ENCODE results near the gene LEF1. TPM values are rescaled to one million over a fixed set of nuclear protein-coding genes. Genes with fewer than 3 reads are reported as not detected.

Gene LEF1
- total RNA-seq, 2 experiments from 2014 or later: 29.4 to 30.6 TPM

- DNase-seq (no peak), ATAC-seq (no peak)
- no peak overlapping the region for H3K4me3 Mint-ChIP-seq
- CTCF ChIA-PET: no interaction called here
- H3K27ac Mint-ChIP-seq: no peak overlapping the region
- H3K9me3 Mint-ChIP-seq (ENCODE audit: low read depth): no peaks in the 10 kb centered on the region
- H3K27me3 Mint-ChIP-seq: no peaks in the 10 kb centered on the region
- no peaks in the 10 kb centered on the region for H3K4me1 Mint-ChIP-seq
- H3K36me3 Mint-ChIP-seq: no peaks in the 10 kb centered on the region
Observed at GRCh38 chr4:108192935-108193334, 24.2 kb upstream of the LEF1 start.

- no peaks in the 10 kb centered on the region for H3K27me3 Mint-ChIP-seq
- H3K4me3 Mint-ChIP-seq: no peak overlapping the region
- H3K36me3 Mint-ChIP-seq: no peaks in the 10 kb centered on the region
- H3K9me3 Mint-ChIP-seq (ENCODE audit: low read depth): no peaks in the 10 kb centered on the region
- H3K4me1 Mint-ChIP-seq: no peaks in the 10 kb centered on the region
- ATAC-seq (no peak), DNase-seq (no peak)
- no peak overlapping the region for H3K27ac Mint-ChIP-seq
- CTCF ChIA-PET: no interaction called here
Observed at GRCh38 chr4:108192056-108192455, 23.3 kb upstream of the LEF1 start.

- H3K27ac Mint-ChIP-seq: no peak overlapping the region
- H3K9me3 Mint-ChIP-seq (ENCODE audit: low read depth): no peaks in the 10 kb centered on the region
- no peak overlapping the region for H3K4me3 Mint-ChIP-seq
- ATAC-seq (no peak), DNase-seq (no peak)
- no peaks in the 10 kb centered on the region for H3K4me1 Mint-ChIP-seq
- H3K27me3 Mint-ChIP-seq: no peaks in the 10 kb centered on the region
- CTCF ChIA-PET: no interaction called here
- H3K36me3 Mint-ChIP-seq: no peaks in the 10 kb centered on the region
Observed at GRCh38 chr4:108191269-108191914, 22.7 kb upstream of the LEF1 start.

GRCh38 chr4:108188770-108189169 lies 20.0 kb upstream of the LEF1 start:
- Mint-ChIP-seq H3K27me3 (peaks cover 2% of the 10 kb centered on the region), H3K36me3 (no peaks in the 10 kb centered on the region), H3K4me3 (no peak overlapping the region), H3K4me1 (no peaks in the 10 kb centered on the region), H3K9me3 (ENCODE audit: low read depth) (no peaks in the 10 kb centered on the region), H3K27ac (no peak overlapping the region)
- CTCF ChIA-PET: no interaction called here
- DNase-seq (no peak), ATAC-seq (no peak)

DNA sequence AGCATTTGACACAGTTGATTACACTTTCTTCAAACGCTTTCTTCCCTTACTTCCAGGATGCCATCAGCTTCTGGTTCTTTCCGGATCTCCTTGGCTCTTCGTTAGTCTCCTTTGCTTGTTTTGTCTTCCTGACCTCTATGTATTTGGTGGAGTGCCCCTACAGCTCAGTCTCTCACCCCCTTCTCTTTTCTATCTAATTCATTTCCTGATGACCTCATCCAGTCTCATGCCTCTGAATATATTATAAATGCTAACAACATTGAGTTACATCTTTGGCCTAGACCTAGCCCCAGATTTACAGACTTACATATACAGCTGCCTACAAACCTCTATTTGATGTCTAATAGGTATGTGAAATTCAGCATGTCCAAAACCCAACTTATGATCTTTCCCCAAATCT lies 16.5 kb upstream of the LEF1 start:
- Mint-ChIP-seq H3K27me3 (peaks cover 12% of the 10 kb centered on the region), H3K27ac (no peak overlapping the region), H3K36me3 (no peaks in the 10 kb centered on the region), H3K4me3 (no peak overlapping the region), H3K4me1 (no peaks in the 10 kb centered on the region), H3K9me3 (ENCODE audit: low read depth) (no peaks in the 10 kb centered on the region)
- ATAC-seq (no peak), DNase-seq (no peak)
- CTCF ChIA-PET: interaction anchor here (0.6 kb wide), 1 partner anchor 70 kb away, joined by 3 read pairs; no protein-coding TSS in a partner anchor

- Mint-ChIP-seq H3K27ac (no peak overlapping the region), H3K9me3 (ENCODE audit: low read depth) (no peaks in the 10 kb centered on the region), H3K36me3 (no peaks in the 10 kb centered on the region), H3K27me3 (peaks cover 16% of the 10 kb centered on the region), H3K4me1 (no peaks in the 10 kb centered on the region), H3K4me3 (no peak overlapping the region)
- ATAC-seq (no peak), DNase-seq (no peak)
- CTCF ChIA-PET: no interaction called here
Observed at GRCh38 chr4:108184453-108185049, 15.8 kb upstream of the LEF1 start.

GRCh38 chr4:108181704-108182103 lies 13.0 kb upstream of the LEF1 start:
- Mint-ChIP-seq H3K27ac (no peak overlapping the region), H3K4me1 (no peaks in the 10 kb centered on the region), H3K27me3 (peaks cover 19% of the 10 kb centered on the region), H3K9me3 (ENCODE audit: low read depth) (no peaks in the 10 kb centered on the region), H3K36me3 (no peaks in the 10 kb centered on the region), H3K4me3 (no peak overlapping the region)
- DNase-seq (no peak), ATAC-seq (no peak)
- CTCF ChIA-PET: interaction anchor here (1.1 to 1.5 kb wide), 2 partner anchors 146 to 163 kb away, joined by 3 to 7 read pairs; no protein-coding TSS in a partner anchor

DNA sequence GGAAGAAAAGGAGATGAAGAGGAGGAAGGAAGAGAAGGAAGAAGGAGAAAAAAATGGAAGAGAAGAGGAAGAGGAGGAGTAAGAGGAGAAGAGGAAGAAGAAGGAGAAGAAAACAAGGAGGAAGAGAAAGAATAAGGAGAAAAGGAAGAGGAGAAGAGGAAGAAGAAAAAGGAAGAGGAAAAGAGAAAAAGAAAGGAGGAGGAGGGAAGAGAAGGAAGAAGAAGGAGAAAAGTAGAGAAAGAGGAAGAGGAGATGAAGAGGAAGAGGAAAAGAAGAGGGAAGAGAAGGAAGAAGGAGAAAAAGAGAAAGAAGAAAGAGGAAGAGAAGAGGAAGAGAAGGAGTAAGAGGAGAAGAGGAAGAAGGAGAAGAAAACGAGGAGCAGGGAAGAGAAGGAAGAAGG lies 11.8 kb upstream of the LEF1 start:
- H3K4me1 Mint-ChIP-seq: no peaks in the 10 kb centered on the region
- DNase-seq: no peak
- peaks cover 25% of the 10 kb centered on the region for H3K27me3 Mint-ChIP-seq
- no peak overlapping the region for H3K27ac Mint-ChIP-seq
- H3K9me3 Mint-ChIP-seq (ENCODE audit: low read depth): no peaks in the 10 kb centered on the region
- CTCF ChIA-PET: no interaction called here
- H3K4me3 Mint-ChIP-seq: no peak overlapping the region
- H3K36me3 Mint-ChIP-seq: no peaks in the 10 kb centered on the region
- ATAC-seq: no peak

DNA sequence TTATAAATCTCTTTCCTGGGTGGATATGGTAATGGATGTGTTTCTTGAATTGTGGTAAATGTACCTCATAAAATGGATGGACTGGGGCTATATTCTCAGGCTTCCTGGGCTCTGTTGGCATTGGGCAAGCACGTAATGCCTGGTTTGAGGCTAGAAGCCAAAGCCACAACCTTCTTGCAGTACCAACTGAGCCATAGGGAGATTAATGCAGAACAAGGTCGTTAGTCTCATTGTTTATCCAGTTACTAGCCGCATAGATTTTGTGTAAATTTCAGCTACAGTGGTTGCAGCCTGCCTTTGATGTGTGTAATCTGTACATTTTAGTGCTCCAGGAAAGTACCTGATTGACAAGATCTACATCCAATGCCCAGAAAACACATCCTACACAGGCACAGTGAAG lies 7.2 kb upstream of the LEF1 start:
- no peak for DNase-seq
- H3K9me3 Mint-ChIP-seq (ENCODE audit: low read depth): no peaks in the 10 kb centered on the region
- peaks cover 18% of the 10 kb centered on the region for H3K4me1 Mint-ChIP-seq
- H3K27me3 Mint-ChIP-seq: peaks cover 47% of the 10 kb centered on the region
- no peak for ATAC-seq
- H3K4me3 Mint-ChIP-seq: no peak overlapping the region
- CTCF ChIA-PET: no interaction called here
- H3K27ac Mint-ChIP-seq: no peak overlapping the region
- no peaks in the 10 kb centered on the region for H3K36me3 Mint-ChIP-seq

DNA sequence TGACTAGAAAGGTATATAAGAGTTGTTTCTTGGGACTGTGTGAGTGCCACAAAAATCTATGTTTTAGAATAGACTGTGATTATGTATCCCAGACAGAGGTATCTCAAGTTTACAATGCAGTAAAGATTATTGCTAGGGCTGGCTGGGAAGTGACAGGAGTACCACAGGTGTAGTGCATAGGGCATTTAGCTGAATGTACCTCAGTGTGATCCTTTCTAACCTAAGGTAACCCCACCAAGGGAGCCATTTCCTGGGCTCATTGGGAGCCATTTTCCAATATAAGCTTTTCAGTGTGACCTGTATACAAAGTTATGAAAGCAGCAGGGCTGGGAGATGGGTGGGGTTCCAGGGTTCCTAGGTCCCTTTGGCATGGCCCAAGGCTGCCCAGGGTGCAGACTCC lies 6.1 kb upstream of the LEF1 start:
- H3K9me3 Mint-ChIP-seq (ENCODE audit: low read depth): no peaks in the 10 kb centered on the region
- DNase-seq: no peak
- no peak overlapping the region for H3K4me3 Mint-ChIP-seq
- H3K4me1 Mint-ChIP-seq: peaks cover 25% of the 10 kb centered on the region
- CTCF ChIA-PET: interaction anchor here (1.0 kb wide), 1 partner anchor 156 kb away, joined by 5 read pairs; no protein-coding TSS in a partner anchor
- no peak for ATAC-seq
- no peaks in the 10 kb centered on the region for H3K36me3 Mint-ChIP-seq
- no peak overlapping the region for H3K27ac Mint-ChIP-seq
- peaks cover 50% of the 10 kb centered on the region for H3K27me3 Mint-ChIP-seq

GRCh38 chr4:108173599-108174057 lies 4.9 kb upstream of the LEF1 start:
- CTCF ChIA-PET: interaction anchor here (2.2 kb wide), 1 partner anchor 399 kb away, joined by 8 read pairs; no protein-coding TSS in a partner anchor
- peaks cover 60% of the 10 kb centered on the region for H3K27me3 Mint-ChIP-seq
- H3K36me3 Mint-ChIP-seq: no peaks in the 10 kb centered on the region

GRCh38 chr4:108172753-108173598 lies 4.2 kb upstream of the LEF1 start:
- peak; percentile 65 for ATAC-seq
- peak; percentile 58 for DNase-seq
- Mint-ChIP-seq H3K4me3 (peak overlapping the region; percentile 79), H3K9me3 (ENCODE audit: low read depth) (no peaks in the 10 kb centered on the region), H3K36me3 (no peaks in the 10 kb centered on the region), H3K4me1 (peaks cover 34% of the 10 kb centered on the region), H3K27me3 (peaks cover 63% of the 10 kb centered on the region), H3K27ac (peak overlapping the region; percentile 75)
- CTCF ChIA-PET: interaction anchor here (0.8 to 2.2 kb wide), 3 partner anchors 143 to 399 kb away, joined by 3 to 8 read pairs (median 3); partner anchors contain the start of gene HADH

More at GRCh38 chr4:108173599-108174057, 4.9 kb upstream of the LEF1 start:
- Mint-ChIP-seq H3K4me1 (peaks cover 34% of the 10 kb centered on the region), H3K9me3 (ENCODE audit: low read depth) (no peaks in the 10 kb centered on the region), H3K27ac (peak overlapping the region; percentile 75), H3K4me3 (peak overlapping the region; percentile 79)
- ATAC-seq (no peak), DNase-seq (no peak)

DNA sequence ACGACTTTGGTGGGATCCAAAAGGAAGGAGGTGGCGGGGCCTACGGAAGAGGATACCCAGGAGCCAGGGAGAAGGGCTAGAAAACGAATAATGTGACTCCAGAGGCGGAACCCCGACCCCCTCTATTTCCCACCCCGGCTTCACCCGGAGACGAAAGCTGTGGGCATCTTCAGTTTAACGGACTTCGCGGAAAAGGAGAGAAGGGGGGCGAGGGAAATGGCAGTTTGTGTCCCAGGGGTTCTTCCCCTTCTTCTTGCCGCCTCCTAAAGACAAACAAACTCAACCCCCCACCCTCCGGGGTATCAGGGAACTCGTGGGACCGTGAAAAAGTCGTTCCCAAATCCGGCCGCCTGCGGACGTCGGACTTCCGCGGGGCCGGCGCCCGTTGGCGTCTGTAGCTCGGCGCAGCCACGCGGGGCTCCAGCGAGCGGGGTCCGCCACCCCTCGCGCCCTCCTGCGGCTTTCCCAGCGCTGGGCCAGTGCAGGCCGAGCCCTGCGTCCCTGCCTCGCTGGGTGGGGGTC lies 3.6 kb upstream of the LEF1 start:
- Mint-ChIP-seq H3K4me1 (peaks cover 37% of the 10 kb centered on the region), H3K9me3 (ENCODE audit: low read depth) (no peaks in the 10 kb centered on the region), H3K4me3 (peak overlapping the region; percentile 79), H3K27ac (peak overlapping the region; percentile 43), H3K27me3 (peaks cover 64% of the 10 kb centered on the region), H3K36me3 (no peaks in the 10 kb centered on the region)
- CTCF ChIA-PET: interaction anchor here (0.8 to 2.2 kb wide), 3 partner anchors 142 to 400 kb away, joined by 3 to 8 read pairs (median 3); partner anchors contain the start of gene HADH
- no peak for DNase-seq
- peak; percentile 17 for ATAC-seq

All from activated CD8-positive, alpha-beta memory T cell treated with anti-CD3 and anti-CD28 coated beads, Interleukin-2, amount 10 ng/mL, durations not matched to agents 7 days and 5 days (primary cell).